ENCODE measurements around the gene MAEA.

Gene MAEA

GRCh38 chr4:1346781-1347409 is 57.2 kb downstream of the MAEA start, which contains the start of gene UVSSA:
UVSSA (plus strand) TSS chr4:1347208; CDS start chr4:1348092, 884 bp downstream.
- DNase-seq (ENCODE audit: low read depth in 1 of 2, low spot score in 1 of 2) = peak; percentile 100
- TF ChIP-seq JUND (IDR thresholded peaks at IDR 0.05; ENCODE audit: low read depth) = no peak
- in situ Hi-C loops (cut with HindIII; ENCODE audit: low pct_unique_long_range_greater_than_20kb, low sequenced_read_pairs) = no loop called here

GRCh38 chr4:1347410-1347864 is 57.7 kb downstream of the MAEA start:
- DNase-seq (ENCODE audit: low read depth in 1 of 2, low spot score in 1 of 2) = peak; percentile 78 to 84
- in situ Hi-C loops (cut with HindIII; ENCODE audit: low pct_unique_long_range_greater_than_20kb, low sequenced_read_pairs) = no loop called here
- no peak for TF ChIP-seq JUND (IDR thresholded peaks at IDR 0.05; ENCODE audit: low read depth)

- no peak for DNase-seq (ENCODE audit: low read depth in 1 of 2, low spot score in 1 of 2)
- no peak for TF ChIP-seq JUND (IDR thresholded peaks at IDR 0.05; ENCODE audit: low read depth)
- in situ Hi-C loops (cut with HindIII; ENCODE audit: low pct_unique_long_range_greater_than_20kb, low sequenced_read_pairs) = no loop called here
Observed at GRCh38 chr4:1348014-1348513, 58.4 kb downstream of the MAEA start.

GRCh38 chr4:1348746-1349145 is 59.1 kb downstream of the MAEA start:
- no peak for TF ChIP-seq JUND (IDR thresholded peaks at IDR 0.05; ENCODE audit: low read depth)
- in situ Hi-C loops (cut with HindIII; ENCODE audit: low pct_unique_long_range_greater_than_20kb, low sequenced_read_pairs) = no loop called here
- DNase-seq (ENCODE audit: low read depth in 1 of 2, low spot score in 1 of 2) = no peak

GRCh38 chr4:1349359-1350168 is 59.9 kb downstream of the MAEA start:
- TF ChIP-seq JUND (IDR thresholded peaks at IDR 0.05; ENCODE audit: low read depth) = no peak
- in situ Hi-C loops (cut with HindIII; ENCODE audit: low pct_unique_long_range_greater_than_20kb, low sequenced_read_pairs) = no loop called here
- no peak for DNase-seq (ENCODE audit: low read depth in 1 of 2, low spot score in 1 of 2)

- no peak for TF ChIP-seq JUND (IDR thresholded peaks at IDR 0.05; ENCODE audit: low read depth)
- DNase-seq (ENCODE audit: low read depth in 1 of 2, low spot score in 1 of 2) = no peak
- in situ Hi-C loops (cut with HindIII; ENCODE audit: low pct_unique_long_range_greater_than_20kb, low sequenced_read_pairs) = no loop called here
Observed at GRCh38 chr4:1350169-1350520, 60.5 kb downstream of the MAEA start.

- peak; percentile 87 to 89 for DNase-seq (ENCODE audit: low read depth in 1 of 2, low spot score in 1 of 2)
- in situ Hi-C loops (cut with HindIII; ENCODE audit: low pct_unique_long_range_greater_than_20kb, low sequenced_read_pairs) = no loop called here
Observed at GRCh38 chr4:1351854-1352566, 62.3 kb downstream of the MAEA start.

GRCh38 chr4:1352567-1352900 is 62.8 kb downstream of the MAEA start:
- DNase-seq (ENCODE audit: low read depth in 1 of 2, low spot score in 1 of 2) = no peak
- TF ChIP-seq JUND (IDR thresholded peaks at IDR 0.05; ENCODE audit: low read depth) = no peak
- in situ Hi-C loops (cut with HindIII; ENCODE audit: low pct_unique_long_range_greater_than_20kb, low sequenced_read_pairs) = no loop called here

More at GRCh38 chr4:1351854-1352566, 62.3 kb downstream of the MAEA start:
- TF ChIP-seq JUND (IDR thresholded peaks at IDR 0.05; ENCODE audit: low read depth) = no peak

- no peak for TF ChIP-seq JUND (IDR thresholded peaks at IDR 0.05; ENCODE audit: low read depth)
- DNase-seq (ENCODE audit: low read depth in 1 of 2, low spot score in 1 of 2) = no peak
- in situ Hi-C loops (cut with HindIII; ENCODE audit: low pct_unique_long_range_greater_than_20kb, low sequenced_read_pairs) = no loop called here
Observed at GRCh38 chr4:1353186-1354055, 63.7 kb downstream of the MAEA start.

GRCh38 chr4:1354136-1354982 is 64.7 kb downstream of the MAEA start:
- TF ChIP-seq JUND (IDR thresholded peaks at IDR 0.05; ENCODE audit: low read depth) = no peak
- DNase-seq (ENCODE audit: low read depth in 1 of 2, low spot score in 1 of 2) = no peak
- in situ Hi-C loops (cut with HindIII; ENCODE audit: low pct_unique_long_range_greater_than_20kb, low sequenced_read_pairs) = no loop called here

GRCh38 chr4:1354983-1355275 is 65.2 kb downstream of the MAEA start:
- TF ChIP-seq JUND (IDR thresholded peaks at IDR 0.05; ENCODE audit: low read depth) = no peak
- DNase-seq (ENCODE audit: low read depth in 1 of 2, low spot score in 1 of 2) = no peak
- in situ Hi-C loops (cut with HindIII; ENCODE audit: low pct_unique_long_range_greater_than_20kb, low sequenced_read_pairs) = no loop called here
